GM19467 (cell line): ENCODE measurements around the gene GRP.

Source experiments
- ATAC-seq: cut with Tn5 transposase; IDR thresholded peaks from one replicate; pipeline ENCODE4 v1.9.1; 2021; ENCODE audit warnings: mild to moderate bottlenecking, moderate library complexity; ENCODE audit not compliant: unreplicated experiment

The GRP gene

DNA sequence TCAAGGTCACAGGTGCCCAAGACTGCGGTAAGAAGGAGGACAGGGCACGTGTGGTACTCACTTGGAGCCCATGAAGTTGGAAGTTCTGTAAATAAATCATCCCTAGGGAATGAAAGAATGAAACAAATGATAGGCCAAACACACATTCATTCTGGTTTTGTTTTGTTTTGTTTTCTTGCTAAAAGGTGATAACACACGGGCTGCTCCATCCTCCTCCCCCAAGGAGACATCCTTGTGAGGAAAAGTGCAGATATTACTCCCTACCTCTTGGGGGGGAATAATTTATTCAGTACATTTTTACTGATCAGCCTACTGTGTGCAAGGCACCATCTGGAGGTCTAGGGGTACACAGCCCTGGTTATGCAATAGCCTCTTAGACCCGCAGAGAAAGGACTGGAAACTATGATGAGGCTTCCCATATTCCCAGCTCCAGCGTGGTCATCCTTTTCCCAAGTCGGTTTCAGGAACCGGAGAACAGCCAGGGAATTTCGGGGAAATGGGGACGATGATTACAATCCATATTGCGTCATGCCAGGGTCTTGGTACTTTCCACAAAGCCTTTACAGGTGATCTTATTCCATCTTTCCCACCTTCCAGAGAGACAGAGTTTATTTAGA, 47.0 kb downstream of the GRP start:
- ATAC-seq = no peak

DNA sequence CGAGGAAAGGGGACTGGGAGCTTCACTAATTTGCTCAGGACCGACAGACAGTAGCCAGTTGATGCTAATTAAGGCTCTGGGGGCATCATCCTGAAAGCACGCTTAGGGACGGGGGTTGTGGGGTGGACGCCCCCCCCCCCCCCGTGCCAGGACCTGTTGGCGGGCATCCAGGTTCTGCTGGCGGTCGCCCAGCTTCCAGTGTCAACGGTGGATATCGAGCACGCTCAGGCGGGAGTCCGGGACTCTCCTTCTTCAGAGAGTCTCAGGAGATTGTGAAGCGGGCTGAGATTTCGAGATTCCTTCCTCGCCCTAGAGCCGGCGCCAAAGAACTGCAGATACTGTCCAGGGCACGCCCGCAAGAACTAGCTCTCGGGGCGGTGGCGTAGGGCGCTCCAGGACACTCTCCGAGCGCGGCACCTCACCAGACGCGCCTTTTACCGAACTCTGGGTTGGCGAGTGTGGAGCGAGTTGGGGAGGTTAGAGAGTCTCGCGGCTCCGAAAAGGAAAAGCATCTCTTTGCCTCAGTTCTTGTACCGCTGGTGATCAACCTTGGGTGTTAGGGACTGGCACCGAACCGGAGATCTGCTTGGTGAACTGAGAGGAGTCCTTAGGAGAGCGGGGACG, 47.7 kb downstream of the GRP start:
- ATAC-seq = no peak

DNA sequence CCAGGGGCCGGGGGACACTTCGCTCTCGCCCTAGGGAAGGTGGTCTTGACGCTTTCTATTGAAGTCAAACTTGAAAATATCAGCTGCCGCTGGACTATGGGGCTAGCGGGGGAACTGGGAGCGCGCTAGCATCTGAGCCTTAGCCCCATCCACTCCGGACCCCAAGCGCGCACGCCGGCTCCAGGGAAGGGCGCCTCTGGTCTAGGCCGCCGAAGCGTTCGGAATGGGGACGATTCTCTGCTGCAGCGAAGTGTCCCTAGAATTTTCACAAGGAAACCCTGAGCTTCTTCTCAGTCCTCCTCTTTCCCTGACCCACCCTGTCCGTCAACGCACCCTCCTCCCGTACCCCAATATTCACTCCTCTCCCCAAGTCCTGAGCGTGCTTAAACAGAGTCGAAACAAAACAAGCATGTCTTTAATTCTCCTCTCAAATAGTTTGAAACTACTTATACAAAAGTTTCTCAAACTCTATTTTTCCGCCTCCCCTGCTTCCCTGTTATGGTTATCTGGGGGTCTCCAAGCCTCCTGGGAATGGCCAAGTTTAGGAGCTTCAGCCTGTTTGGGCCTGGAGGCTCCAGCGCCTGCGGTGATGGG, 48.3 kb downstream of the GRP start:
- no peak for ATAC-seq

DNA sequence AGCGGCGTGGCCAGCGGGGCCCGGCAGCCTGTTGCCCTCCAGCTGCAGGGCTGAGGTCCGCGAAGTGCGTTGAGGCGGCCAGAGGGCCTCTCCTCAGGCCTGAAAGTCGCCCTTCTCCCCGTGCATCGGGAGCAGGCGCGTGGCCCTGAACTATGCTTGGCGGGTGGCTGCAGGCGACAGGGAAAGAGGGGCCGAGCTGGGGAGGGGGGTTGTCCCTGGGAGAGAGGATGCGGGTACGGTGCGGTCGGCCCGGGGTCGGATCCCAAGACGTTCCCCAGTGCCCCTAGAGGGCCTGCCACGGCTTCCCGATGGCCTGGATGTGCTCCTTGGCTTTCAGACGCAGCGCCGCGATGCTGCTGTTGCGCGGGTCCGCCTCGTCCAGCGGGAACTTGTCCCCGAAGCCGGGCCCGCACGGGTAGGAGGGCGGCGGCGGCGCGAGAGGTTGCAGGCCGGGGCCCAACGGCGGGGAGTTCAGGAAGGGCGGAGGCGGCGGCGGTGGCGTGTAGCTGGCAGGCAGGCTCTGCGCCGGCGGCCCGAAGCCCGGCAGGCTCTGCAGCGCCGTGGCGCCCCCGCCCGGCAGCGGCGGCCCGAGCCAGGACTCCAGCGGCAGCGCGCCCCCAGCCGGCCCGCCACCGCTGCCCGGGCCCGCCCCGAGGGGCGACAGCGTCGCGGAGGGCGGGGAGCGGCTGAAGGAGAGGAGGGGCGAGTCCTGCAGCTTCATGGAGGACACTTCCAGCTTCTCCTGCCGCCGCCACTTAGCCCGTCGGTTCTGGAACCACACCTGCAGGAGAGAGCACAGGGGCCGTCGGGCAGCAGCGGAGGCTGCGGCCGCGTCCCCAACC, 49.0 kb downstream of the GRP start:
- no peak for ATAC-seq

DNA sequence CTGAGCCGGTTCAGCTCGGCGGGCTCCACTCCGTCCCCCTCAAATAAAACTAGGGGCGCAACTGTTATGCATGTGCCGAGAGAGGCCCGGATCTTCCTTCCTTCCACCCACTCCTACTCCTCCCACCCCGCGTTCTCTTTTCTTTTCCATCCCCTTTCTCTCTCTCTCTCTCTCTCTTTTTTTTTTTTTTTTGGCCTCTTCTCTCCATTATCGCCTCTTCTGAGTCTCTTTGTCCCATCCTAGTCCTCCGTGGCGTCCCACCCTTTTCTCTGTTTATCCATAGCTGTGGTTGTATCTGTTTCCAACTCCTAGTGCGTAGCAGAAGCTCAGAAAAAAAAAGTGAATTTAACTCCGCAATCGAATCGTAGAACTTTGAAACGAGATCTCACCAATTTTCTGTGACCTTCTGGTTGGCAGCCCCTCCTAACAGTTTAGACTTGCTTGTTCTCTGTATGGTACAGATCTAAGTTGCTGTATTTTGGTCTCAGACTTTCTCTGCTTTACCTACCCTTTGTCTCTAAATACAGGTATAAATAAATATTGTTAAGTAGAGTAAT, 49.7 kb downstream of the GRP start:
- no peak for ATAC-seq

DNA sequence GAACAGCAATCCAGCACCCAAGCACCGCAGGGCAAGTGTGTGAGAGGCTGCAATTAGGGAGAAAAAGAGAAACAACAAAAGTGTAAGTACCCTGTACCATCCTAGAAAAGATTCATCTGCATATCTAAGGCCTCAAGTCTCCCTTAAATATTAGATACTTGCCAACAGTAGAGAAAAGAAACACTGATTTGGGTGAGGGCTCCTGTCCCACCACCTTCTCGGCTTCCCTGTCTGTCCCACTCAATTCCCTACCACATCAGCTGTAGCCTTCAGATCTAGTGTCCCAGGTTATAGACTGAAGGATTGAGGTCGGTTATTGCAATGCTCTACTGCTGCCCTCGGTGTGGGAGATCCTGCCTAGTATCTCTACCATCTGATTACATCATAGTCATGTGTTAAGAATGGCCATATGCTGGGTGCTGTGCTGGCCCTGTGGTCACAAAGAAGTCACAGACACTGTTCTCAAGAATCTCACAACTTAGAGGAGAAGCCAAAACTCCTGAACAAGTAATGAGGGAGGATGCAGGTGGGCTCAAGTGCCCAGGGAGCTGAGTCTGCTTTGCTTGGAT, 50.8 kb downstream of the GRP start:
- ATAC-seq = no peak

DNA sequence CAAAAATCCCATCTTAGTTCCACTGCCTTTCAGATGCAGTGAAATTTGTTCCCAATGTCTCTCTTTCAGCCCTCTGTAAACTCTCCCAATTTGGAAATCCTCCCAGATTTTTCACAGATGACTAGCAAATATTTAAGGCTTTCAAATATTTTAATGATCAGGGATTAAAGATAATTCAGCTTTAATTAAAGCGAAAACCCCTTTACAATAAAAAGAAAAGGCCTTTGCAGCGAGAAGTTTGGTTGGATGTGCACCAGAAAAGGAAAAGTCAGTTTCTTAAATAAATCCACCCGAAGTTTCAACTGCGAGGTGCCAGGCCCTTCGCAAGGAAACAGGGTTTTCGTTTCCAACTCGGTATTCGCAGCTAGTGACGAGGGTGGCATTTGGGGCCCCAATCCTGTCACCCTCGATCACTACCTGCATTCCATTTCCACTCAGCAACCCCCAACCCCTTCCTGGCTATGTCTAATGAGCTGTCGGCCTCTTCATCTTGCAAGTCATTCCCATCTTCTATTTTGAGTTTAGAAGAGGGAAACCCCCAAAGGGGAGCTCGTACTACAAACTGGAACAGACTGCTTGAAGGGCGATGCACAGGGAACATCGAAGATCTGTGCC, 51.8 kb downstream of the GRP start:
- no peak for ATAC-seq

DNA sequence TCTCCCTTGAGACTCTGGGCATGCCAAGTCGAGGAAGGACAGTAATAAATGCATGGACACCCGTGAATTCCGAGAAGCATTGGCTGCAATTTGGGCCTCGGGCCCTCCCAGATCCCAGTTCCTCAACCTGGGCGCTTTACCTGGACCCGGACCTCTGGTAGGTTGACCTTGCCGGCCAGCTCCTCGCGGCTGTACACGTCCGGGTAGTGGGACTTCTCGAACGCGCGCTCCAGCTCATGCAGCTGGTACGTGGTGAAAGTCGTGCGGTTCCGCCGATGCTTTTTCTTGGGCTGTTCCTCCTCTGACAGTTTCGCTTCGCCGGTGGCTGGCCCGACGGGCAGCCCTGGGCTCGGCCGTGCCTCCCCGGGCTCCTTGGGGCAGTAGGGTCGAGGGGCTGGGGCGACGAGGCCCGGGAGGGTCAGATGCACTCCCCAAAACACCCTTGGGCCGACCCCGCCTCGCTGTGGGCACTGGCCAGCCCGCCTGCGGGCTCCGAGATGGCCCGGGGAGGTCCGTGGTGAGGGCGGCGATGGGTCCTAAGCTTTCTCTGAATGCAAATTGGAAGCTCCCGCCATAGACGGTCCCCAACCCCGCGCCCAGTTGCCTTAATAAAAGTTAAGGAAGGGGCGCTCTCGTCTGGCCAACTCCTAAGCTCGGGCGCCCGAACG, 52.4 kb downstream of the GRP start:
- ATAC-seq = no peak

DNA sequence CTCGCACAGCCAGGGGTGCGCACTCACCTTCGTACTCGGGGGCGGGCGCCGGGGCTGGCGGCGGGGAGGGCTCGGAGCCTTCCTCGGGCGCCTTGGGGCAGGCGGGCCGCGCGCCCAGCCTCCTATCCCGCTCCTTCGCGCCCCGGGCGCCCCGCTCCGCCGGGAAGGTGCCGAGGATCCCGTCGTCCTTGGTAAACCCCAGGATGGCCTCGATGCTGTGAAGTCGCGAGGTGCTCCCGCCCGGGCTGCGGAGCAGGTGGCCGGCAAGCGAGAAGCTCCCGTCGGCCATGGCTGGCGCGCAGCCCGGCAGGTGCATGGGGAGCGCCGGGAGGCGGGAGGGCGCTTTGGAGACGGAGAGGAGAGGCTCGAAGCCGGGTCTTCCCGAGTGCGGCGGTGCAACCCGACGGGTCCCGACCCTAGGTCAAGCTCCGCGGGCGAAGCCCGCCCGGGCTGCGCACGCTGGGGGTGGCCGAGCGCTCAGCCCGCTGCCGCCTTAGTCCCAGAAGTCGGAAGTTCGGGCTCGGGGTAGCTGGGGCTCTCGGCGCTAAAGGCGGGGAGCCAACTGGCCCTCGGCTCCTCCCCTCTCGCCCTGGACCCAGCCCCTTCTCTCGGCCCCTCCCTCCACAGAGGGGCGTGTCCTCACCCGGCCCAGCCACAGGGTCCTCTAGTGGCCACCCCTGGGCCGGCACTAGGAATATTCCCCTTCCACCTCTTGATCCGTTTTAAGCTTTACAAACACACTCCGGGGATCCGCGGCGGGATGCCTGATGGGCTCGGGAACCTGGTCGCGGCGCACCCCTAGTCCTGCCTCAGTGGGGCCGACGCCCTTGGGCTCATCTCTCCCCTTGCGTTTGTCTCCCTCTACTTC, 53.2 kb downstream of the GRP start, which contains the start of gene RAX:
TSS of gene RAX (minus strand) at position 564 of the 868 bp plus-strand sequence. CDS start at position 316, 248 bp downstream.
- ATAC-seq = no peak

DNA sequence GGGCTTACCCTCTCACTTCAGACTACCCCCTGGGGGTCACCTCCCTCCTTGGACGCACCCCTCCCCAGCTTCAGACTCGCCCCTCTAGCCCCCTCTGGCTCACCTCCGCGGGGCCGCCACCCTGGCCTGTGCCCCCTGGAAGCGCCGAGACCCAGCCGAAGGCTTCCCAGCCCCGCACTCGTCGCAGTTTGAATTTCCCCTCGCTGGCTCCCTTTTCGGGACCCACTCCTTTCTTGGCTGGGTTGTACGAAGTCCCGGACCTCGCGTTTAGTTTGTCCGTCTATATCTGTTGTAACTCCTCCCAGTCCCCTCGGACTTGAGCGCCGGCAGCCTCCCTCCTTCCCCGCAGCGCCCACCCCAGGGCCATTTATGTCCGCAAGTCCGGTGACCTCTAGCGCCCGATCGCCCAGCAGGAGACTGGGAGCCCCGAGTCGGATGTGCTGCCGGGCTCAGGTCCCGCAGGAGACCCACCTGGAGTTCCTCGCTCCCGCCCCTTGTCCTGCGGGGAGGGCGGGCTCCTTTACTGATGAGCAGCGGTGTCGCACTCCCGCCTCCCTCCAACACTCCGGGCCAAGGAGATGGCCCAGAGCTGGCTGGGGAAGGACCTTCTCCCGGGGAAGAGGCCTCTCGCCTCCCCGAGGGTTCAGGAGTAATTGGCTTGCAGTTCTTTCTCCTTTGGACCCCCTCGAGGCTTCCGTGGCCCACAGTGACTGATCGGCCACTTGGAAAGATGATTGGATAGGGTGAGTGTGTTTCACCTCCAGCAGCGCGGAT, 54.0 kb downstream of the GRP start:
- ATAC-seq = no peak

DNA sequence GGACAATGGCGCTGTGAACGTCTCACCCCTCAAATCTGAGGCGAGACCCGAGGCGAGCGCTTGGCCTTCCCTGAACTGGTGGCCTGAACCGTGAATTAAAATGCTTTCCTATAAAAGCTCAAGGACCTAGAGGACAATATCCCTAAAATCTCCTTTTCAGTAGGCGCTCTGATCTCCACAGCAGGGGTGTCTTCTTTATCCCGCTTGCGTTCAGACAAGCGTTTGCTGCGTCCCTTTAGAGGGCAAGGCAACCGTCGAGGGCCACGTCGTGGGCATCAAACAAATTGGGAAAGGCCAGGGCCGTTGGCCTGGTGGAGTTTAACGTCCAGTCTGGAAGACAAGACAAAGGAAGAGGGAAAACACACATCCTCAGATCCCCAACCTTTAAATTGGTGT, 54.6 kb downstream of the GRP start:
- no peak for ATAC-seq

DNA sequence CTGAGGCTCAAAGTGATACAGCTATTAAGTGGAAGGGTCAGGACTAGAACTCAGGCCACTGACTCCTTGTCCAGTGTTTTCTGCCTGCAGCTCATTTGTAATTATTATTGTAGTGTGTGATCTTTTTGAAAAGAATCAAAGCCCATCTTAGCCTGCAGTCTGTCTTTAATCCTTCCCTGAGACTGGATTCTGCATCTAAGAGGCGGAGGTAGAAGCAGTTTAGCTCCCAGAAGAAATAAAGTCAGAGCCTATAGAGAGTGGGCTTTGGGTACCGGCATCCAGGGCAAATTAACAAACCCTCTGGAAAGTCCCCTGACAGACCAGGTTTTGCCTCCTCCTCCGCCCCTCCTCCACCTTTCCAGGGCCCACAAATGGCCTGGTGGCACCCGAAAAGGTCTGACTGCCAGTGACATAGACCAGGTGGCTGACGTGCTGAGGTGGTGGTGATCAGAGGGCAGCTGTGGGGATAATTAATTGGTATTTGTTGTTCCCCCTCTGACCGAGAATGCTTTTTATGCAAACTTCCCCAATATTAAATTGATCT, 55.5 kb downstream of the GRP start:
- ATAC-seq = no peak

DNA sequence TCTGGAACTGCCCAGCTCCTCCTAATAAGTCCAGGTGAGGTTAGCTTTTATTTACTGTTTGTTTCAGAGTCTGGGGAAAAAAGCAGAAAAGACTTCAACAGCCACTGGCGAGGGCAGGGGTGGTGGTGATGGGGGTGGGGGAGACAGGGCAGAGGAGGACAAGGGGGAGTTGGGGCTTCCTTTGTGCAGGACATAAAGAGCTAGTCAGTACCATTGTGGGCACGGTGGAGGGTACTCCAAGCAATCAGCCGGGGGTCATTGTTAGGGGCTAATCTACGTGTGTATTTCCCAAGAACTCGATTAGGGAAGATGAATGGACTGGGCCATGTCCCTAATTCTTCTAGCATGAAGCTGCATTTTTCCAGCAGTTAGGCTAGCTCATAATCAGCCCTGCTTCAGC, 56.1 kb downstream of the GRP start:
- ATAC-seq = no peak

DNA sequence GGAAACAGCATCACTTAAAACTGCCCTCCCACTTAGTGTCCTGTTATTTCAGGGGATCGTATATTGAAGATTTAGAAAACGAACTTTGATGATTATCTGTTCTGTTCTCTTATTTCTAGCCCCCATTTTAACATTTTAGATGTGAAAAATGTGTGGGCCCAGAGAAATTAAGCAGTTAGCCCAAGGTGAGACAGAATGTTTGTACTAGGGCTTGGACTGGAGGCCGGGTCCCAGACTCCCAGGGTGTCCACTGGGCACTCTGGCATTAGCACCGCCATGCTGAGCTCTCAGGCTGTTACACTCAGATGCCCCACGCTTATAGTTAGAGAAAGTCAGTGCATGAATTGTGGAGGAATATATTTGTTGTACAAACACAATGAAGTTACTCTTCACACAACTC, 58.8 kb downstream of the GRP start:
- ATAC-seq = no peak

DNA sequence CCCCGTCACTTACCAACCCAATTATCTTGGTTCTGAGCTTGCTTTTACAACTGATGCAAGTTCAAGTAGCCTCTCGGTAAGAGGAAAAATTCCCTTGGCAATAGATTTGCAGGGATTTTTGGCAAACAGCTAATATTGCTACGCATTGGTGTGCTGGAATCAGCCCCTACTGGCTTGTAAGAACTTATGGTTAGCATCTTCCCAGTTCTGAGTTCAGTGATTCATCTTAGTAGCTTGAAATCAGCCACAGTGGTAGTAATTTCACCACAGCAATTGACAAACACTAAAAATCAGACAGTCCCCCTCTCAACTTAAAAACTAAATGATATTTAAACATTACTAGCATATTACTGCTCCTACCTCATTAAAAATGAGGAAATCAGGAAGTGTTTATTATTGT, 59.2 kb downstream of the GRP start:
- no peak for ATAC-seq

DNA sequence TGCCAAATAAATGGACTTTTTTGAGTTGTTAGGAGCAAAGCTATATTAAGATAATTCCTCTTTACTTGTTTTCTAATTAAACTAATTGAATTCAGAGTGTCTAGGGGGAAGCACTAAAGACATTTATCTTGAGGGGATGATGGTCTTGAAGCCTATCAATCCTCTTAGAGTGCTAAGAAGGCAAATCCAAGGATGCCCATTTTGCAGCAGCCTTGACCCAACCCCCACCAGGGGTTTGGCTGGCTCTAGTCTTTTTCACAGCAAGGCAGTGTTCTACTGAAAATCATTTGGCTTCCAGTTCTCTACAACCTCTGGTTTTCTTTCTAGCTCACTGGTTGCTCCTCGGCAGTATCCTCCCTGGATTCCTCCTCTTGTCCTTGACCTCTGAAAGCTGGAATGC, 59.8 kb downstream of the GRP start:
- ATAC-seq = no peak
